Prostate gland (tissue), 2 donors: ENCODE data around the gene GPHA2. TPM values are rescaled to one million over a fixed set of nuclear protein-coding genes. Genes with fewer than 3 reads are reported as not detected.

Experiments used
- DNase-seq: peaks from one replicate; pipeline ENCODE4 v3.0.0-alpha.2; 2019; ENCODE audit warnings: low spot score
- H3K27ac ChIP-seq, 2 donors: fragments of 200-600 bp; sonication (generic); 2 replicates each; pipeline ENCODE4 v1.5.1; 2017 to 2019
- H3K27me3 ChIP-seq: fragments of 200-600 bp; sonication (generic); replicated peaks from 2 replicates; pipeline ENCODE4 v1.5.1; 2019; ENCODE audit not compliant: insufficient read depth
- H3K36me3 ChIP-seq, 2 donors: fragments of 200-600 bp; sonication (generic); 1 replicate in 1 of 2; 2 replicates in 1 of 2; pipeline versions ENCODE4 v1.5.1 to v1.8.1; 2017 to 2019
- H3K4me1 ChIP-seq: fragments of 200-600 bp; sonication (generic); replicated peaks from 2 replicates; pipeline ENCODE4 v1.5.1; 2019
- H3K4me3 ChIP-seq, 2 donors: fragments of 200-600 bp; sonication (generic); 2 replicates each; pipeline ENCODE4 v1.5.1; 2017 to 2019
- H3K9me3 ChIP-seq: fragments of 200-600 bp; sonication (generic); 2 replicates; pipeline ENCODE4 v1.5.1; 2017
- CTCF ChIP-seq, 4 experiments: fragments of 200-600 bp in 2 of 4; fragments of 450-650 bp in 2 of 4; sonication (generic) in 2 of 4; IDR thresholded peaks; 1 replicate in 3 of 4; 2 replicates in 1 of 4; pipeline ENCODE4 v1.5.1; 2016 to 2019; ENCODE audit warnings: antibody characterized with exemption in 4 of 4, mild to moderate bottlenecking in 2 of 4, moderate library complexity in 2 of 4
- POLR2A ChIP-seq: fragments of 450-650 bp; IDR thresholded peaks from one replicate; pipeline ENCODE4 v1.6.1; 2016; ENCODE audit warnings: antibody characterized with exemption, mild to moderate bottlenecking
- POLR2AphosphoS5 ChIP-seq: sonication (generic); formaldehyde crosslinking; IDR thresholded peaks from one replicate; pipeline ENCODE4 v1.6.1; 2017; ENCODE audit warnings: antibody characterized with exemption
- WGBS: methylation state at CpG from one replicate; pipeline ENCODE4 v1.1.5; 2018; 5-methylcytosine and 5-hydroxymethylcytosine counted together
- intact Hi-C: fragments of 100-400 bp; cut with DNase I; formaldehyde crosslinking; loops from one replicate; pipeline ENCODE4 v1.14.2; 2022
- total RNA-seq, 2 donors: library from RNA; depleted of rRNA; stranded (reverse); fragments of >200 nt; gene quantifications; one replicate each; pipeline ENCODE4 v1.1.0, GENCODE V29; 2016

GPHA2 gene
- total RNA-seq, 2 donors from 2014 or later = not detected

DNA sequence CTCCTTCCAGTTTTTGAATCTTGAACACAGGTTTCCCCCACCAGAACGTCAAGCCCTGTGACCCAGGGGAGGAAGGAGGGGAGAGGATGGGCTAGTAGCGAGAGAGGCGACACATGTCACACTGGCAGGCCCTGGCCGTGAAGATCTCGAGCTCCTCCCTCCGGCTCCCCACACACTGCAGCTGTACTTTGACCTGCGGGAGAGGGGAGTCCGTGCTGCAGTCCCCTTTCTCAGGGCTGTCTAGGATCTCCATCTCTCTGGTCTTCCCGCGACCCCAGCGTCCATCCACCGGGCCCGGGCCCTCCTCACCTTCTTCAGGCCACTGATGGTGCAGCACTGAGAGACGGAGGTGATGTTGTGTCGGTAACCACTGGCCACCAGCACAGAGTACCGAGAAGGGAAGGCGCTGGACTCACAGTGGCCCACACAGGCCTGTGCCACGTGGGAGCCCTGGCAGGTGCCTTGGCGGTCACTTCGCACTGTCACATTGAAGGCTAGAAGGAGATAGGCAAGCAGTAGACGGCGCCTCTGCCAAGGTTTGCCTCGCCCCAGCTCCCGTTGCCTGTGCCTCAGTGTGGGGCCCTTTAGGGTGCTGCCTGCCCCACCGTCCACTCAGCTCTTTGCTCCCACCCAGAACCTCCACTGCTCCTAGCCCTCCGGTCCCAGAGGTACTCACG is 873 bp downstream of the GPHA2 start:
- peaks cover 0 to 8% of the 10 kb centered on the region in 2 donors for H3K36me3 ChIP-seq

DNA sequence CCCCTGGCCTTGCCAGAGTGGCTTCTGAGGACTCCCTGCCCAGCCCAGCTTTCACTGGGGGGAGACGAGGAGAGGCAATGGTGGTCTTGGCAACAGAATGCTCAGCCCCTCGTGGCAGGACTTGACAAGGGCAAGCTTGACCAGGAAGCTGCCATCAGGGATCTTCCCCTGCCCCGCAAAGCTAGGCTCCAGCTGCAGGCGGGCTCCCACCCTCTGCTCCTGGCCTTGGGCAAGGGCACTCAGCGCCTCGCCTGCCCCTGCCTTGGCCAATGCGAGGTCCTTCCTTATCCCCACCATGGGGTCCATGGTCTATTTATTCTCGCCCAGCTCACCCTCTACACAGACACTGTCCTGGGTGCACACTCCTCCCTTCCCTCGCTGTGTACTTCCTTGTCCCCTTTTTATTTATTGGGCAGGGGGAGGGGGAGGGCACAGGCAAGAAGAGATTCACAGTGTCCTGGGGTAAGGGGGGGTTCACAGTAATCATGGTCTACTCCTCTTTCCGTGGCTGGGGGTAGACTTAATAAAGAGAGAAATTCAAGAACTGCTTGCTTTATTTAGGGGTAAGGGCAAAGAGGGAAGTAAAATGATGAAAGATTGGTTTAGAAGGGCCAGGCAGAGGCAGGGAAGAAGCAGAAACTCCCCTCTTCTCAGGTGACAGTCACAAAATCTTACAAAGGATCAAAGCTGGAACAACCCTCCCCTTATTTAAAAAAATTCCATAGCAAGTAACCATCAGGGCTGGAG is 1.6 kb downstream of the GPHA2 start:
- intact Hi-C loops = no loop called here
- no peak for DNase-seq
- Histone ChIP-seq H3K9me3 (no peaks in the 10 kb centered on the region), H3K27me3 (no peaks in the 10 kb centered on the region), H3K4me1 (no peaks in the 10 kb centered on the region), H3K4me3 (no peak overlapping the region), H3K36me3 (peaks cover 0 to 8% of the 10 kb centered on the region in 2 donors), H3K27ac (no peak overlapping the region)
- TF ChIP-seq CTCF (IDR thresholded peaks at IDR 0.05) = no peak
- no peak for TF ChIP-seq POLR2A
- no peak for TF ChIP-seq POLR2AphosphoS5
- WGBS = 83% methylated on average over 10 of the region's 10 CpGs

More for the DNA sequence above, 873 bp downstream of the GPHA2 start:
- no peaks in the 10 kb centered on the region for H3K4me1 ChIP-seq
- WGBS = 80% methylated on average over 27 of the region's 27 CpGs
- H3K27ac ChIP-seq = no peak overlapping the region
- H3K27me3 ChIP-seq = no peaks in the 10 kb centered on the region
- intact Hi-C loops = no loop called here
- H3K4me3 ChIP-seq = no peak overlapping the region
- no peak for DNase-seq
- no peaks in the 10 kb centered on the region for H3K9me3 ChIP-seq
- TF ChIP-seq POLR2A (no peak), CTCF (IDR thresholded peaks at IDR 0.05) (no peak), POLR2AphosphoS5 (no peak)

GRCh38 chr11:64933213-64933934 is 2.3 kb downstream of the GPHA2 start:
- intact Hi-C loops = no loop called here
- DNase-seq = no peak
- no peaks in the 10 kb centered on the region for H3K27me3 ChIP-seq
- H3K9me3 ChIP-seq = no peaks in the 10 kb centered on the region
- TF ChIP-seq CTCF (IDR thresholded peaks at IDR 0.05) = no peak
- no peak for TF ChIP-seq POLR2AphosphoS5
- TF ChIP-seq POLR2A = no peak
- 86% methylated on average over 12 of the region's 12 CpGs for WGBS
- no peaks in the 10 kb centered on the region for H3K4me1 ChIP-seq
- H3K36me3 ChIP-seq = peaks cover 0 to 8% of the 10 kb centered on the region in 2 donors
- H3K27ac ChIP-seq = no peak overlapping the region
- H3K4me3 ChIP-seq = no peak overlapping the region

- H3K36me3 ChIP-seq = peaks cover 0 to 8% of the 10 kb centered on the region in 2 donors
- WGBS = 95% methylated on average over 5 of the region's 5 CpGs
- no peak overlapping the region for H3K27ac ChIP-seq
- H3K4me3 ChIP-seq = no peak overlapping the region
- no peaks in the 10 kb centered on the region for H3K27me3 ChIP-seq
- TF ChIP-seq POLR2AphosphoS5 = no peak
- no peak for TF ChIP-seq CTCF (IDR thresholded peaks at IDR 0.05)
- TF ChIP-seq POLR2A = no peak
- no peak for DNase-seq
- intact Hi-C loops = no loop called here
- H3K4me1 ChIP-seq = no peaks in the 10 kb centered on the region
- no peaks in the 10 kb centered on the region for H3K9me3 ChIP-seq
Observed at GRCh38 chr11:64932324-64932723, 3.4 kb downstream of the GPHA2 start.
